ACHN (cell line): ENCODE results near the gene SLK.

Experiments
- DNase-seq: peaks from one replicate; pipeline ENCODE4 v3.0.0-alpha.2; 2015
- in situ Hi-C: cut with HindIII; loops from 2 replicates; pipeline ENCODE4 v1.10.0; 2017; ENCODE audit warnings: low sequenced_read_pairs, low pct_ligation_motif_present, low pct_unique_long_range_greater_than_20kb

The SLK gene

GRCh38 chr10:103966671-103967447 is at the start of gene SLK:
SLK (plus strand) TSS chr10:103967140; CDS start chr10:103967746, 606 bp downstream.
- in situ Hi-C loops, result no loop called here
- peak; percentile 87 for DNase-seq

GRCh38 chr10:103917302-103918052 is 49.5 kb upstream of the SLK start:
- in situ Hi-C loops, result no loop called here
- peak; percentile 68 for DNase-seq

- DNase-seq, result peak; percentile 97
- in situ Hi-C loops, result no loop called here
Measured at GRCh38 chr10:103918053-103918846, 48.7 kb upstream of the SLK start, which contains the start of gene STN1. STN1 (minus strand) TSS chr10:103918184; CDS start chr10:103917594, 590 bp downstream.

GRCh38 chr10:103919648-103920025 is 47.3 kb upstream of the SLK start:
- in situ Hi-C loops, result no loop called here

GRCh38 chr10:103921248-103921647 is 45.7 kb upstream of the SLK start:
- DNase-seq, result no peak
- in situ Hi-C loops, result no loop called here

More at GRCh38 chr10:103919648-103920025, 47.3 kb upstream of the SLK start:
- DNase-seq, result no peak

- in situ Hi-C loops, result no loop called here
- DNase-seq, result no peak
Measured at GRCh38 chr10:103921750-103922195, 45.2 kb upstream of the SLK start.

- in situ Hi-C loops, result no loop called here
- no peak for DNase-seq
Measured at GRCh38 chr10:103922659-103923058, 44.3 kb upstream of the SLK start.

GRCh38 chr10:103923502-103923901 is 43.4 kb upstream of the SLK start:
- no peak for DNase-seq
- in situ Hi-C loops, result no loop called here

GRCh38 chr10:103925591-103925990 is 41.3 kb upstream of the SLK start:
- in situ Hi-C loops, result no loop called here
- no peak for DNase-seq

- in situ Hi-C loops, result no loop called here
- no peak for DNase-seq
Measured at GRCh38 chr10:103926722-103927319, 40.1 kb upstream of the SLK start.

GRCh38 chr10:103928784-103929183 is 38.2 kb upstream of the SLK start:
- DNase-seq, result no peak
- in situ Hi-C loops, result no loop called here

GRCh38 chr10:103929381-103929921 is 37.5 kb upstream of the SLK start:
- DNase-seq, result no peak
- in situ Hi-C loops, result no loop called here

GRCh38 chr10:103930449-103930848 is 36.5 kb upstream of the SLK start:
- in situ Hi-C loops, result no loop called here
- DNase-seq, result no peak

GRCh38 chr10:103930881-103931280 is 36.1 kb upstream of the SLK start:
- no peak for DNase-seq
- in situ Hi-C loops, result no loop called here

- no peak for DNase-seq
- in situ Hi-C loops, result no loop called here
Measured at GRCh38 chr10:103931603-103932002, 35.3 kb upstream of the SLK start.

GRCh38 chr10:103932271-103932670 is 34.7 kb upstream of the SLK start:
- DNase-seq, result no peak
- in situ Hi-C loops, result no loop called here

- no peak for DNase-seq
- in situ Hi-C loops, result no loop called here
Measured at GRCh38 chr10:103932971-103933370, 34.0 kb upstream of the SLK start.

GRCh38 chr10:103933557-103934121 is 33.3 kb upstream of the SLK start:
- no peak for DNase-seq
- in situ Hi-C loops, result no loop called here
